ENCODE data around the gene SERPIND1.

DNA sequence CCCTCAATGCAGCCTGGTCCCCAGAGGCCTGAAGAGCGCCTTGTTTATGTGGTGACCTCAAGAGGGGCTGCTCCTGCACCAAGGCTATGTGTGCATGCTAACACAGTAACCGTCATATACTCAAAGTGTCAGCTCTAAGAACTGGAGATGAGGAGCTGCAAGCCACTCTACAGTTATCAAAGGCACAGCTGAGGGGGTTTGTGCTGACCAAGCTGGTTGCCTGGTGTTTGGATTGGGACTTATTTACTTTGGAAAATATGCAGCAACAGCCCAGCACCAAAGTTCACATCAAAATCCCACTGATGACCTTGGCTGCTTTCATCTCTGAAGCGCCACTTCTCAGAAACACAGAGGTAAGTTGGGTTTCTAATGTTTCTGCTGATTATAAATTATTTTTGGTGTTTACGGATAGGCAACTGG lies at the start of gene SERPIND1:
- TF ChIP-seq, protein P1, sequence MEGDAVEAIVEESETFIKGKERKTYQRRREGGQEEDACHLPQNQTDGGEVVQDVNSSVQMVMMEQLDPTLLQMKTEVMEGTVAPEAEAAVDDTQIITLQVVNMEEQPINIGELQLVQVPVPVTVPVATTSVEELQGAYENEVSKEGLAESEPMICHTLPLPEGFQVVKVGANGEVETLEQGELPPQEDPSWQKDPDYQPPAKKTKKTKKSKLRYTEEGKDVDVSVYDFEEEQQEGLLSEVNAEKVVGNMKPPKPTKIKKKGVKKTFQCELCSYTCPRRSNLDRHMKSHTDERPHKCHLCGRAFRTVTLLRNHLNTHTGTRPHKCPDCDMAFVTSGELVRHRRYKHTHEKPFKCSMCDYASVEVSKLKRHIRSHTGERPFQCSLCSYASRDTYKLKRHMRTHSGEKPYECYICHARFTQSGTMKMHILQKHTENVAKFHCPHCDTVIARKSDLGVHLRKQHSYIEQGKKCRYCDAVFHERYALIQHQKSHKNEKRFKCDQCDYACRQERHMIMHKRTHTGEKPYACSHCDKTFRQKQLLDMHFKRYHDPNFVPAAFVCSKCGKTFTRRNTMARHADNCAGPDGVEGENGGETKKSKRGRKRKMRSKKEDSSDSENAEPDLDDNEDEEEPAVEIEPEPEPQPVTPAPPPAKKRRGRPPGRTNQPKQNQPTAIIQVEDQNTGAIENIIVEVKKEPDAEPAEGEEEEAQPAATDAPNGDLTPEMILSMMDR (IDR thresholded peaks at IDR 0.05) = no peak
- TF ChIP-seq POLR2A (IDR thresholded peaks at IDR 0.05) (no peak), EP300 (IDR thresholded peaks at IDR 0.05) (no peak)
